HG03139 (cell line): ENCODE measurements around the gene MPPED2.

Experiments used
- ATAC-seq: cut with Tn5 transposase; IDR thresholded peaks from one replicate; pipeline ENCODE4 v1.9.1; 2021; ENCODE audit not compliant: unreplicated experiment

The MPPED2 gene

DNA sequence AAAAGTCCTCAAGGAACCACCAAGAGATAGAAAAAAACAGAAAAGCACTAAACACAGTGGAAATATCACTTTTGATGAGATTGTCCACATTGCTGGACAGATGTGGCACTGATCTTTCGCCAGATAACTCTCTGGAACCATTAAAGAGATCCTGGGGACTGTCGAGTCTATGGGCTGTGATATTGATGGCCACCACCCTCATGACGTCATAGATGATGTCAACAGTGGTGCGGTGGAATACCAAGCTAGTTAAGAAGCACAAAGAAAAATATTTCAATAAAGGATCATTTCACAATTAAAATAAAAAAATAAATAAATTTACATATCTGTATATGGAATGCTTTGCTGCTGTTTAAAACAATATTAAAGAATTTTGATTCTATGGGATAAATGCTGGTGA is 217.8 kb downstream of the MPPED2 start:
- ATAC-seq, result no peak

DNA sequence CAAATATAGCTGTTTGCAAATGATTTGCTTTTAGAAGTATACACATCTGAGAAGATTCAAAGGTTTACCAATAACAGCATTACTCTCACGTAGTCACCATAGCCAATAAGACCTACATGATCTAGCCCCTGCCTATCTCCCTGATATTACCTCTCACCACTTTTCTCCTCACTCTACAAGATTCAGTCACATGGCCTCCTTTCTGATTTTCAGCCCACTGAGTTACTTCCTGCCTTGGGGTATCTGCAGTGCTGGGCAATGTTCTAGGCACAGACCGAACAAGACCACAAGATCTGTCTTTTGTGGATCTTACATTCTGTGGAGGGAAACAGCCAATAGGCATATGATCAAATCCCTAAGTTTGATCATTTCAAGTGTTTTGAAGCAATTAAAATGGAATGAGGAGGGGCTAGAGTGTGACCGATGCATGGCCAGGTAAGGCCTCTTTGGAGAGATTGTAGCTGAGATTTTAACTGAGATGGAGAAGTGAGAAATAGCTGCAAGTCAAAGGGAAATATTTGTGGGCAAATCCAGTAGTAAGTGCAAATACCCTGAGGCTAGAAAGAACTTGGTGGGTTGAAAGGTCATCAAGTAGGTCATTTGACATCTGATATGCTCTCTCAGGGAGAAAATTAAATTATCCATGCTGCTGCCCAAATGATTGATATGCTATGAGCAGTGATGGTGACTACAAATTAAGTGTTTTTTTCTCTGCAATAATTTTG is 220.2 kb downstream of the MPPED2 start:
- ATAC-seq, result no peak

DNA sequence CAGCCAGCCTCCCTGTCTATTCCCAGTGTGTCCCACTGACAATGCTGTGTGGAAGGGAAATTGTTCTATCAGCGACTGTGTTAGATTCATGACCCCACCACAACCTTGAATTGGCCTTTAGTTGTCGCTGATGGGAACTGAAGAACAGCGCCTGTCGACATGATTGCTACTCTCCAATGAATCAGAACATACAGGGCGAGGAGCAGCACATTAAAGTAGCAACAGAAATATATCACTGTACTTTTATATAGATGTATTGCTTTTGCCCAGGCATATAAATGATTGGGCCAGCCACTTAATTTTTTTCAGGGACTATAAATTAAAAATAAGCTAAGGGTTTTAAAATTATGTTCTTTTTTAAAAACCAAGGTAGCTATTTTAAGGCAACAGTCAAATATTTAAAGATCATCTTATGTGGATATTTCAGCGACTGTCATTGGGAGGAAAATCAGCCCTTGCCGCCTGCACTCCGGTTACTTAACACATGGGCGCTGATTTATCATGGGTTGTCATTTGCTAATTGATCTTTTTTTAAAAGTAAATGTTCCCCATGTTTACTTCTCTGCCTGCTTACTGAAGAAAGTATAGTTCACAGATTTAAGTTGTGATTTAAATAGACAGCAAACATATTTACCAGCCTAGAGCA is 221.2 kb downstream of the MPPED2 start:
- no peak for ATAC-seq

DNA sequence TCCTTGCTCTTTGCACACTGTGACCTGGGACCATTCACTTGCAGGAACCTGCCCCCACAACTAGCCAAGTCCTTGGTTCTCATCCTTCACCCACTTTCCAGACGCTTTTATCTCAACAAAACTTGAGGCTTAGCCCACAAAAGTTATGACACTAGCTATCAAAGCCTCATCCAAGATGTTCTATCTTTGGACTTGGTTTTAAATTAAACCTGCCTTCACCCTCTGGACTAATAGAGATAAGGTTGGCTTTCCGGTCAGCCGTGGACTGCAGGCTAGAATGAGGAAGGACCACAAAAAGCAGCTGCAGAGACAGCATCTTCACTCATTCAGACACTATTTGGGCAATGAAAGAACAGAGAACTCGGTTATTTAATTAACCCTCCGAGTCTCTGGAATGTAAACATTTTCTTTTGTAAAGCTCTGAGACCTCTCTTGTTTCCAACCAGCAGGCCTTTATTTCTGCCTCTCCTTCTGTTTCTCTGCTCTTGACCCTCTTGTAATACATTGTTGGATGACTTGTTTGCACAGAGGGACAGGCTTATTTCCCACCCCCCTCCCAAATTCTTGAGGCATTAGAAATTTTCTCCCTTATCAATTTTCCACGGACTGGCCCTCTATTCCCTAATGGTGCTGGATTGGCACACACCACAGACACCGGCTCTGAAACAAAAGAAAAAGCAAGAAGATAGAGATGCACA is 221.9 kb downstream of the MPPED2 start:
- ATAC-seq, result no peak

DNA sequence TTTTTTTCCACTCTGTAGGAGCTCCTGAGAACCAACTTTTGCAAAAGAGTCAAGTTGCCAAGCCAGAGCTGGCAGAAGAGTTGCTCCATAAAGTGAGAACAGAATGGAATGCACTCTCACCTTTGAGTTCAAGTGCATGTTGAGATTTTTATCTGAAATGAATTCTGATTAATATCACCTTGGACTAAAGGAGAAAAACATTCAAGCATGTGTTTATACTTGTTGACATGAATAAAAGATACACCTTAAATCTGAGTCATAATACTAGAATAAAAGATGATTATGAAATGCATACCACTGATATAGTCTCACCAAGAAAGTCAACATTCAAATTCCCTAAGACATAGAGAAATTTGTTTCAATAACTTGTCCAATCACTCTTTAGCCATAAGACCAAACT is 225.4 kb downstream of the MPPED2 start:
- no peak for ATAC-seq
